ENCODE measurements around the gene NAPB.

NAPB gene

GRCh38 chr20:23408957-23409356, 12.3 kb downstream of the NAPB start:
- no peaks in the 10 kb centered on the region for H3K27me3 ChIP-seq (replicated peaks; ENCODE audit: control insufficient read depth, insufficient read depth, low read length)
- no peak for DNase-seq (ENCODE audit: extremely low read depth, insufficient read length)
- TF ChIP-seq CTCF (IDR thresholded peaks at IDR 0.05; ENCODE audit: insufficient read depth, low read length, poor library complexity, severe bottlenecking): no peak
- H3K36me3 ChIP-seq (ENCODE audit: control insufficient read depth, insufficient read depth, low read length): no peaks in the 10 kb centered on the region; the same call in 1 of the 2 replicates
- no peak overlapping the region for H3K4me3 ChIP-seq (replicated peaks; ENCODE audit: low read depth, low read length)

GRCh38 chr20:23407781-23408464, 13.4 kb downstream of the NAPB start:
- TF ChIP-seq CTCF (IDR thresholded peaks at IDR 0.05; ENCODE audit: insufficient read depth, low read length, poor library complexity, severe bottlenecking): no peak
- Histone ChIP-seq H3K4me3 (replicated peaks; ENCODE audit: low read depth, low read length) (no peak overlapping the region), H3K36me3 (ENCODE audit: control insufficient read depth, insufficient read depth, low read length) (no peaks in the 10 kb centered on the region; the same call in 1 of the 2 replicates), H3K27me3 (replicated peaks; ENCODE audit: control insufficient read depth, insufficient read depth, low read length) (no peaks in the 10 kb centered on the region)
- peak; percentile 28 for DNase-seq (ENCODE audit: extremely low read depth, insufficient read length)

GRCh38 chr20:23406880-23407279, 14.4 kb downstream of the NAPB start:
- H3K4me3 ChIP-seq (replicated peaks; ENCODE audit: low read depth, low read length): no peak overlapping the region
- TF ChIP-seq CTCF (IDR thresholded peaks at IDR 0.05; ENCODE audit: insufficient read depth, low read length, poor library complexity, severe bottlenecking): no peak
- H3K36me3 ChIP-seq (ENCODE audit: control insufficient read depth, insufficient read depth, low read length): no peaks in the 10 kb centered on the region; the same call in none of the 2 replicates
- no peak for DNase-seq (ENCODE audit: extremely low read depth, insufficient read length)
- no peaks in the 10 kb centered on the region for H3K27me3 ChIP-seq (replicated peaks; ENCODE audit: control insufficient read depth, insufficient read depth, low read length)

- H3K36me3 ChIP-seq (ENCODE audit: control insufficient read depth, insufficient read depth, low read length): peaks cover 2% of the 10 kb centered on the region
- no peaks in the 10 kb centered on the region for H3K27me3 ChIP-seq (replicated peaks; ENCODE audit: control insufficient read depth, insufficient read depth, low read length)
- TF ChIP-seq CTCF (IDR thresholded peaks at IDR 0.05; ENCODE audit: insufficient read depth, low read length, poor library complexity, severe bottlenecking): no peak
- no peak overlapping the region for H3K4me3 ChIP-seq (replicated peaks; ENCODE audit: low read depth, low read length)
- no peak for DNase-seq (ENCODE audit: extremely low read depth, insufficient read length)
Observed at GRCh38 chr20:23404196-23404595, 17.1 kb downstream of the NAPB start.

GRCh38 chr20:23403751-23404150, 17.5 kb downstream of the NAPB start:
- H3K4me3 ChIP-seq (replicated peaks; ENCODE audit: low read depth, low read length): no peak overlapping the region
- no peak for TF ChIP-seq CTCF (IDR thresholded peaks at IDR 0.05; ENCODE audit: insufficient read depth, low read length, poor library complexity, severe bottlenecking)
- H3K27me3 ChIP-seq (replicated peaks; ENCODE audit: control insufficient read depth, insufficient read depth, low read length): no peaks in the 10 kb centered on the region
- H3K36me3 ChIP-seq (ENCODE audit: control insufficient read depth, insufficient read depth, low read length): peaks cover 2% of the 10 kb centered on the region
- no peak for DNase-seq (ENCODE audit: extremely low read depth, insufficient read length)

GRCh38 chr20:23401051-23401450, 20.2 kb downstream of the NAPB start:
- no peak for DNase-seq (ENCODE audit: extremely low read depth, insufficient read length)
- no peak for TF ChIP-seq CTCF (IDR thresholded peaks at IDR 0.05; ENCODE audit: insufficient read depth, low read length, poor library complexity, severe bottlenecking)
- H3K36me3 ChIP-seq (ENCODE audit: control insufficient read depth, insufficient read depth, low read length): peaks cover 2% of the 10 kb centered on the region
- H3K4me3 ChIP-seq (replicated peaks; ENCODE audit: low read depth, low read length): no peak overlapping the region
- no peaks in the 10 kb centered on the region for H3K27me3 ChIP-seq (replicated peaks; ENCODE audit: control insufficient read depth, insufficient read depth, low read length)
